ENCODE results near the gene PIP4K2A.
"Not testable (repeated sequence)": the region's sequence is repeated elsewhere in the genome, so short reads cannot be mapped to it uniquely, and the experiment has no call there.

The PIP4K2A gene

DNA sequence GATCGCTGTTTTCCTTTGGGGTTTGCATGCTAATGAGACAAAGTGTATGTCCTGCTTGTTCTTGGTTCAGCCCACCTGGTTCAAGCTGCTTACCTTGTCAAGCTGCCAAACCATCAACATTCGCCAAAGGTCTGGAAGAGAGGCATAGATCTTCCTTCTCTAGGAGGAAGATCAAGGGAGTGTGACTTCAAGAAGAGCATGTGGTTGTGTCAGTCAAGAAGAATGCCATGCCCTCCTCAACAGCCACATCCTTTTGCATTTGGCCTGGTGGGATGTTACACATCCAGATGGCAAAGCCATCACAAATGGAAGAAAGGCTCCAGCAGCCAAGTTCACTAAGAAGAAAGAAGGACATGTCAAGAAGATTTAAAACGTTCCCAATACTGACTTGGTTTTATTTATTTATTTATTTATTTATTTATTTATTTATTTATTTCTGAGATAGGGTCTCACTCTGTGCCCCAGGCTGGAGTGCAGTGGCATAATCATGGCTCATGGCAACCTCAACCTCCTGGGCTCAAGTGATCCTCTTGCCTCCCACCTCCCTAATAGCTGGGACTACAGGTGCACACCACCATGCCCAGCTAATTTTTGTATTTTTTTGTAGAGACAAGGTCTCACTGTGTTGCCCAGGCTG lies 5.1 kb upstream of the PIP4K2A start:
- in situ Hi-C loops (cut with MboI; ENCODE audit: low sequenced_read_pairs) = no loop called here

DNA sequence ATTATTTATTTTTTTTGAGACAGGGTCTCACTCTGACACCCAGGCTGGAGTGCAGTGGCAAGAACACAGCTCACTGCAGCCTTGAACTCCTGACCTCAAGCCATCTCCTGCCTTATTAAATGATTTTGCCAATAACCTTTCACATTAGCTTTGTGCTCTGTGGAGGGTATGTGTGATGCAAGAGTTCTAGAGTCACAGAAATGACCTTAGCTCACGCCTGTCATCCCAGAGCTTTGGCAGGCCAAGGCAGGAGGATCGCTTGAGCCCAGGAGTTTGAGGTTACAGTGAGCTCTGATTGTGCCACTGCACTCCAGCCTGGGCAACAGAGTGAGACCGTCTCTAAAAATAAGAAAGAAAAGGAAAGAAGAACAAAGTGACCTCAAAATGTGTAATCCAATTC lies 4.3 kb upstream of the PIP4K2A start:
- in situ Hi-C loops (cut with MboI; ENCODE audit: low sequenced_read_pairs) = not testable (repeated sequence)

DNA sequence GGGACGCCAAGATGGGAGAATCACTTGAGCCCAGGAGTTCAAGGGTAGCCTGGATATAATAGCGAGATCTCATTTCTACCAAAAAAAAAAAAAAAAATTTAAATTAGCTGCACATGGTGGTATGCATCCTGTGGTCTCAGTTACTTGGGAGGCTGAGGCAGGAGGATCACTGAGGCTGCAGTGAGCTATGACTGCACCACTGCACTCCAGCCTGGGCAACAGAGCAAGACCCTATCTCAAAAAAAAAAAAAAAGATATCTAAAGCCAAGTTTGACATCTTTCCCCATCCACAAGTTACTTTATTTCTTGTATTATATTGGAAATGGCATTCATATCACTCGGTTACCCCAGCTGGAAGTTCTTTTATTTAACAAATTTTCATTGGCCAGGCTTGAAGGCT lies 3.4 kb upstream of the PIP4K2A start:
- in situ Hi-C loops (cut with MboI; ENCODE audit: low sequenced_read_pairs) = no loop called here

DNA sequence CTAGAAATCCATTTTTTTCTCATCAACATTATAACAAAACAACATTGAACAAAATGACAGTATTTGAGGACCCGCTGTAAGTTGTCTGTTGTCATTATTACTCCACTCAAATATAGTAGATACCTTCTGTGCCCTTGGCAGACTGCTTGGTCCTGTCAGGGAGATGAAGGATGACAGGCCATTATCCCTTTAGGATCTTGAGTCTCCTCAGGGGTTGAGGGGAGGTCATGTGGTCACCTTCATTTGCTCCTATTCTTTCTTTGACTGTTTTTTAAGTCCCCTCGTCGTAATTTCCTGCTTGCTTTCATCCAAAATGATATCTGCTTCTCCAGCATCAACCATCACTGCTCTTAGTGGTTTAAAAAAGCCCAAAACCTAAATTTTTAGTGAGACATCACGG lies 2.6 kb upstream of the PIP4K2A start:
- in situ Hi-C loops (cut with MboI; ENCODE audit: low sequenced_read_pairs) = no loop called here

DNA sequence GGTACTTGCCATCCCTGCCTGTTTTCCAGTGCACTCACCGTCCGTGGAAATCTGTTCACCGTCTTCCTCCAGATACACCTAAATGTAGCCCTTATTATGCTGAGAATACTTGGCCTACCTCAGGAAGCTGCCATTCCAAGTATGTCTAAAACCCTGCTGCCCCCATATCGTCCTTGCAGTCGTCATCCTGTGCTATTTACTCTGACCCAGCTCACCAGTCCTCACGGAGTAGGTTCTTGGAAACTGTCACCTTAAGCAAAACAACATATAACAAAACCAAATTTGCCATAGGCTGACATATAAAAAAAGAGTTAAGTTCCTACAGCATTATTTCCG lies 880 bp upstream of the PIP4K2A start:
- in situ Hi-C loops (cut with MboI; ENCODE audit: low sequenced_read_pairs) = no loop called here

DNA sequence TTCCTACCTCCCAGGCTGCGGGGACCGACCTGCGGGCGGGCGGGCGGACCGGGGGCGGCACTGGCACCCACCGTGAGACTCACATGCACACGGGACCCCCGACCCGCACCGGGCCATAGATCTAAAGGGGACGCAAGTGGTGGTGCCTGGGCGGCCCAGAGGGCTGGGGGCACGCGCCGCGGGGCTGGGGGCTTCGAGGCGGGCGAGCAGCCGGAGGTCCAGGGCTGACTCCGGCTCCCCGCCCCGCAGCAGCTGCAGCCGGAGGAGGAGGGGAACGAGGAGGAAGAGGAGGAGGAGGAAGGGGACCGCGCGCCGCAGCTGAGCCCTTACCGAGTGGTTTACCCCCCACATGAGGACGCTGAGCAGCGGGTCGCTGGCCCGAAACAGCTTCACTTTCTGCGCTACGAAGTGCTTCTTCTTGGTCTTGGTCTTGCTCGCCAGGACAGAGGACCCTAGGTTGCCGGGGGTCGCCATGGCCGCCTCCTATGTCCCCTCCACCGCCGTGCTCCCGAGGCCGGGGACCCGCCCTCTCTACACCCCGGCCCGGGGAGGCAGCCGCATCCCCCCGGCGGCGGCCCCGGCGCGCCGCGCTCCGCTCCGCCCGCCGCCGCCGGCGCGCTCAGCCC lies 412 bp downstream of the PIP4K2A start:
- in situ Hi-C loops (cut with MboI; ENCODE audit: low sequenced_read_pairs) = no loop called here

DNA sequence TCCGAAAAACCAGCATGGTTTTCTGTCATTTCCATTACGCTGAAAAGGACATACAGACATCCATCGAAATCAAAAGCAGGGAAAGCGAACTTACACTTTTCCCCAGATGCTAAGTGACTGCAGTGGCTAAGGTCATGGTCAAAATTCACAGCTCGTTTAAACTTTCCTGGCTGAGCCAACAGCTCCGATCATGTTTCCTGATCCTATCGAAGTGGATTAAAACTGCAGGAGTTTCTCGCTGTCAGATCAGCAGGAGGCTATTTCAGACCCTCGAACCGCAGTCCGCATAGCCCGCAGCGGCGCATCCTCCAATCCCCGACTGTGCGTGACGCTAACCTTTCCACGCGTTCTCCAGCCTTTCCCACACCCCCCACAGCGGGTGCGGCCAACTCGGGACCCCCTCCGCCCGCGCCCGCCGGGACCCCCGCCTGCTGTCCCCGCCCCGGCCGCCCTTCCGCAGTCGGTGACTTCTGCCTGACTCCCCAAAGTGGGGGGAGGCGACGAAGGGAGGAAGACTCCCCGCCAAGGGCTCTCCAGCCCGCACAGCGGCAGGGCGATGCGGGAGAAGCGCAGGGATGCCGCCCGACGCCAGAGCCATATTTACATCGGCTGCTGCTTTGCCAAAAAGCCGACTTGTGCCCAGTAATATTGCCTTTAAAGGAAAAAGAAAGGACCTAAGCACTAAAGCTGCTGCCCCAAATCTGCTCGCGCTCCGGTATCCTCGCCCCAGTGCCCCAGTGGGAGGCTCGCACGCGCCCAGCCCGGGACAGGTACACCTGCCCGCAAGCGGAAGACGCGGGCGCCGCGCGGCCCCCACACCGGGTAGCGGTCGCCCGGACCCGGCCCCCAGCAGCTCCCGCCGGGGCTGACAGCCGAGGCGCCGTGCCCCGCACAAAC lies 1.2 kb downstream of the PIP4K2A start:
- in situ Hi-C loops (cut with MboI; ENCODE audit: low sequenced_read_pairs) = no loop called here

DNA sequence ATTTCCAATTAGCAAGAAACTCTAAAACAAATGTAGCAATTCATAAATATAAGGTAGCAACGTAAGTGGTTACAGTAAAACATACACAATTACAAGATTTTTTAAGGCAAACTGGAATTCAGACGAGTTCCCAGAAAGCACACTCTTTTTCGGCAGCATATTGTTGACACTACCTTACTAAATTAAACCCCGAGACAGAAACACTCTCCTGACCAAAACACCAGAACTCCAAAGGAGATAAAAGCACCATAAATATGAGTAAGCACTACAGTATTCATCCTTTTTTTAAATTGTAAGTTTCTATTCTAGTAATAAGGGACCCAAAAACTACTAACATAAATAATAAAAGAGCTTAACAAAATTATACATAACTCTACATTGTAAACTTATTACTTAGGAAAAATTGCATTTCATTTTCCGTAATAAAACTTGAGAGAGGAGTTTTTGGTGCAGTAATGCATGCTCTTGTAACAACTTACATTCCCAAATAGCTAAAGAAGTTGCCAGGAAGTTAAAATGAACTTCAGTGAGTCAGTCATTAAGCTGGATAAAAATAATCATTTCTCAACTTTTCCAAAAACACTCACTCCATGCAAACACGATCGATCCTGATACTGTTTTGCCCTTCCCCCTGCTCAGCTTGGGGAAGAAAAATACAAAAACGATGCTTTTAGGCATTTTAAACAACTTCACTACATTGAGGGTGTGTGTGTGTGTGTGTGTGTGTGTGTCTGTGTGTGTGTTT lies 2.0 kb downstream of the PIP4K2A start:
- in situ Hi-C loops (cut with MboI; ENCODE audit: low sequenced_read_pairs) = no loop called here

DNA sequence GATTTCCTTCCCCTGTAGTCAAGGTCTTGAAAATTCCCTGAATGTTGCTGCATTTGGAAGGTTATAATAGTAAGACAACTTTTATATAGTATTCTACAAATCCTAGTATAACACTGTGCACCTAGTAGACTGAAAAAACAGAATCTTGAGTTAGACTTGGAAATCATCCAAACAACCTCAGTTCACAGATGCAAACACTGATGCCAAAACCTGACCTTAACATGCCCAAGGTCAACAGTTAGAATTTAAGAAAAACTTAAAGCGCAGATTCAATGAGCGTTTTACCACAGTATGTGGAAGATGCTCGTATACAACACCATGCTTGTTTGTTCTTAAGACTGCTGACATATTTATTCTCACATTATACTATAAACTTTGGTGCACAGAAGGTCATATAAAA lies 3.0 kb downstream of the PIP4K2A start:
- in situ Hi-C loops (cut with MboI; ENCODE audit: low sequenced_read_pairs) = no loop called here

DNA sequence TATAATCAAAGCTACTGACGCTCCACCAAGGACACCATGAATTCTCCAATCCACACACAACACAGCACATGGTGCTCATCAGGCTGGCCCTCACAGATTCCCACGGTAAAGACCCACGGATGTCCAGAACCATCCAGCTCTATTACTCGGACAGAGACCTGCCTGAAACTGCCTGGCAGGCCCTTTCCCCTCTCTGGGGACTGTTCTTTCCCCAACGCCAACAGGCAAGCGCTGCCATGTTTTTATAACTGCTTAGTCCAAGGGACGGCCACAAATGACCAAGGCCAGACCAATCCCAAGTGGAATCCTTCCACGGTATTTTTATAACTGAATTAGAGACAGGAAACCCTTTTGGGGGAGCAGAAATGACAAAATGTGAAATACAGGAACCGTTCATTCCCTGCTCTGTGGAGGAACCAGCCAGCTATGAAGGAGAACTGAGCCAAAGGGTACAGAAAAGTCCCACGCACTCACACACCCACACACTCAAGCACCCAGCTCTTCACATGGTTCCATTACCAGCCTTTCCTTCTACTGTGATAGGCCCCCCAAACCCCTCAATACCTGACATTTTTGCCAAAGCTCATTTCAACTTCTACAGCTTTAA lies 4.1 kb downstream of the PIP4K2A start:
- in situ Hi-C loops (cut with MboI; ENCODE audit: low sequenced_read_pairs) = no loop called here

DNA sequence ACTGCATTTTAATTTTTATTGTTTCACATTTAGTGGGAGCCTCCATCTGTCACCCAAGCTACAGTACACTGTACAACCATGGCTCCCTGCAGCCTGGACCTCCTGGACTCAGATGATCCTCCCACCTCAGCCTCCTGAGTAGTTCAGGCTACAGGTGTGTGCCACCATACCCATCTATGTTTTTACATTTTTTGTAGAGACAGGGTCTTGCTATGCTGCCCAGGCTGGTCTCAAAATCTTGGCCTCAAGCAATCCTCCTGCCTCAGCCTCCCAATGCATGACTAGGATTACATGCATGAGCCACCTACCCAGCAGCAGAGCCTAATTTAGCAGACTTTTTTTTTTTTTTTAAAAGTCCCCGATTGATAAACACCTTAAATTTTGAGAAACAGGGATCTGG lies 5.6 kb downstream of the PIP4K2A start:
- in situ Hi-C loops (cut with MboI; ENCODE audit: low sequenced_read_pairs) = no loop called here

DNA sequence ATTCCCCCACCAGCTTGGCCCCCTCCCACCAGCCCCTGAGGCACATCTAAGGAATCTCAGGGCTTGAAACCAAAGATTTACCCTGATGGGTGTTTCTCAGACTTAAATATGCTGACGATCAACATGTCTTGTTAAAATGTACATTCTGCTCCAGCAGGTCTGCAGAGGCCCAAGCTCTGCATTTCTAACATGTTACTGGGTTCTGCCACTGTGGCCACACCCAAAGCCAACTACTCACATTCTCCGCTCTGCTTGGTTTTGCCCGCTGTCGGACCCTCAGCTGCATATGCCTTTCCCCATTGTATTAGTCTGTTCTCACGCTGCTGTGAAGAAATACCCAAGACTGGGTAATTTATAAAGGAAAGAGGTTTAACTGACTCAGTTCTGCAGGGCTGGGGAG lies 8.9 kb downstream of the PIP4K2A start:
- in situ Hi-C loops (cut with MboI; ENCODE audit: low sequenced_read_pairs) = no loop called here

DNA sequence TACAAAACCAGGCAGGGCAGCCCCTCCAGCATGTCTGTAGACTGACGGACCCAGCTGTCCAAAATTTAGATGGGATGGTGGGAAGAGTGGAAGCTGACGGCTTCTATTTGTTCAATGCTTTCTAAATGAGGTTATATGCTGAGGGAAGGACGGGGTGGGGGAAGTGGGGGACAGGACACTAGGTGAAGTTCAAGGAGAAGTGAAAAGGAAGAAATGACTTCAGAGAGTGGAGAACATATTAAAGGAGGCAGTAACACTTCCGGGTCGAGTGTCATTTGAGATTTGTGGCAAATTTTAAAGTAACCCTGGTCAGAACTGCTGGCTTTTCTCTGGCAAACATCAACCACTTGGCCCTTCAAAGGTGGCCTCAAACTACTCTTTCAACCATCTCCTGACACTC lies 9.4 kb downstream of the PIP4K2A start:
- in situ Hi-C loops (cut with MboI; ENCODE audit: low sequenced_read_pairs) = no loop called here

DNA sequence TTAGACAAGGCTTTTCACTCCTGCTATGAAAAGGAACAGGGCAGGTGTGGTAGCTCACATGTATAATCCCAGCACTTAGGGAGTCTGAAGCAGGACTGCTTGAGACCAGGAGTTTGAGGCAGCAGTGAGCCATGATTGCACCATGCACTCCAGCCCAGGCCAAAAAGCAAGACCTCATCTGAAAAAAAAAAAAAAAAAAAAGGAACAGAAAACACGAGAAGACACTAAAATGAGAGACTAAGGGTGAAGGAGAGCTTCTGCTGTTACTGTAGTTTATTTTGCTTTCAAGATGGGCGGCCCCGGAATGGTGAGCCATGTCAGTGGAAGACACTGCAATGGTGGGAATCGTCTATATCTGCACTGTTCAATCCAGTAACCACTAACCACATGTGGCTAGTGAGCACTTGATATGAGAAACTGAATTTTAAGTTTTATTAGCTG lies 9.9 kb downstream of the PIP4K2A start:
- in situ Hi-C loops (cut with MboI; ENCODE audit: low sequenced_read_pairs) = no loop called here

DNA sequence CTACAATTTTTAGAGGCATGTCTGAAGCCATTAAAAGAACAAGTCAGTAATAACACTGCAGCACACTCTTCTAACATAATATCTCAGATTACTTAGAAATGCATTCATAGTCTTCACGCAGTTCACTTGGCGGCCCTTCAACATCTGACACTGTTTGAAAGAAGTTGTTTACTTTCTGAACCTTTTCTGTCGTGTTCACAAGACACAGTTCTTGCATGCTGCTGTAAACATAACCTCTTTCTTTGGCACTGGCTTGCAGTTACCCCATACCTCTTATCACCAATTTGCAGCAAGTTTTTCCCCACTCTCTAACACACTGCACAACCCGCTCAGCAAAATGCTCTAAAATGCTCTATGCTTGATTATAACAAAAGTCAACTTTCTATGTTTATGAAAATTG lies 12.0 kb downstream of the PIP4K2A start:
- in situ Hi-C loops (cut with MboI; ENCODE audit: low sequenced_read_pairs) = no loop called here

DNA sequence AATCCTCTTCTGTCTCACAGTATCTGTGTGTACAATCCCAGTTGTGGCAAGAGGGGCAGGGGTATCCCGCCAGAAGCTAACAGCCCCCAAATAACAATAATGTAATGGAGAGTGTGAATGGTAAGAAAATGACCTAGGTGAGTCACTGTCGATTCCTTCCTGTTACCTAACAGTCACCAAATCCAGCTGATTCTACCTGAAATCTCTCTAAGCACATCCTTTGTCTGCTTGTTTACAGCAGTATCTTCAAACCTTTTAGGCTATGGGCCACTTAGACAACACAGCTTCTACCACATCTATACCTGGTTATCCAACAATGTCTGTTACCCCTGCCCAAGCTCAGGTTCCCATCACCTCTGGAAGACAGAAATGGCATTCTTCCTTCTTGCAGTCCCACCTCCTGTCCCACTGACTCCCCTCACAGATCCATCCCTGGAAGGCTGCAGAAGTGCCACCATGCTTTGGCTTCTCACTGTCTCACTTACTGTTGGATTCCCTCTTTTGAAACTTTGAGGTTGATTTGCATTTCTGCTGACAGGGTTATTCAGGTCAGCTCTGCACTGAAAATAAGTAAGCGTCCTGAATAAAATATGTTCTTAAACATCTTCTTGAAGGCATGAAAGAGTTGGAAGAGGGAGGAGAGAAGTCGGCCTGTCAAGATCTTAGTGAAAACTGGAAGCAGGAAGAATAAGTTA lies 13.1 kb downstream of the PIP4K2A start:
- in situ Hi-C loops (cut with MboI; ENCODE audit: low sequenced_read_pairs) = no loop called here

DNA sequence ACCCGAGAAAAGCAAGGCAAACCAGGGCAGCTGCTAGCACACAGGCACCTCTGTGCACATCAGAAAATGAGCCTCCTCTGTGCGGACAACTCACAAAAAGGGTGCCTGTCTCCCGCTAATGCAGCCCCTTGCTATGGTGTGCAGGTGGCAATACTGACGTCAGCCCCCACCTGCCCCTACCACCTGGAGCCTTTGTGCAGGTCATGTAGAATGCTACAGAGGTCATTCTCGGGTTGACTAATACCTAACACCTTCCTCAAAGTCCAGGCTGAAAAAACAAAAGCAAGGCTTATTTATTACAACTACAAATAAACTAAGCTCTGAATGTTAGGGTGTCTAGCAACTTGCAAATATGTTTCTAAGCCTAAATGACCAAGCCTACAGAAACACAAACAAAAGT lies 13.9 kb downstream of the PIP4K2A start:
- in situ Hi-C loops (cut with MboI; ENCODE audit: low sequenced_read_pairs) = no loop called here

DNA sequence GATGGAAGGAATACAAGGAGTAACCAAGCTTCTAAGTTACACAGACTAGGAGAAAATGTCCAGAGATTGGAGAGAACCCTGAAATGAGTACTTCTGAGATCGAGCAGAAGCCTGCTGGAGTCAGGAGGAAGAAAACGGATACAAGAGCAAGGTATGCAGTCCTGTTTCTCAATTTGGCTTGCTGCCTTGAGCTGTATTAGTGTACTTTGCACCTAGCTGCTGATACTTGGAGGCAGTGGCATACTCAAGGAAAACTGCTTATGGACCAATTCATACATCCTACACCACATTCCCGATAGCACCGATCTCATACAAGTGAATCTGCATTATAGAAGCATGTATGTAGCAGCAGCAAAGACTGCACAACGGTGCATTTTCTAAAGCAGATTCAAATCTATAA lies 14.4 kb downstream of the PIP4K2A start:
- in situ Hi-C loops (cut with MboI; ENCODE audit: low sequenced_read_pairs) = no loop called here

DNA sequence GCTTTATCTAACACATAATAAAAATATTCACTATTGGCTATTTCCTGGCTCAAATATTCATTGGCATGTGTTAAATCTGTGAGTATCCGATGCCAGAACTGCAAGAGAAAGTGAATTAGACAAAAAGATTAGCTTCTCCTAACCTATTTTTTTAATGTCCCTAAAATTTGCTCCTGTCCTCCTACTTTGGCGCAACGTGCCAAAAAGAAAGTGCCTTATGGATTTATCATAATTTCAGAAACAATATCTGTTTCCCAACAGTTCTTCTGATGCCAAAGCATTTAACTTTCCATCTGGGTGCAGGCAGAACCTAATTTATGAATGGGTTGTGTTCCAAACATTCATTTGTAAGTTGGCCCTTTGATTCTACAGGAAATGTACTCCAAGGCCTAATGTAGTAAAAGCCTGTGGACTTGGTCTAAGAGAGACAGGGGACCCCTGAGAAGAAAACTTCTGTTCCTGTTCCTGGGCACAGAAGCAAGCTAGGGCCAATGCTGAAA lies 15.4 kb downstream of the PIP4K2A start:
- in situ Hi-C loops (cut with MboI; ENCODE audit: low sequenced_read_pairs) = no loop called here

DNA sequence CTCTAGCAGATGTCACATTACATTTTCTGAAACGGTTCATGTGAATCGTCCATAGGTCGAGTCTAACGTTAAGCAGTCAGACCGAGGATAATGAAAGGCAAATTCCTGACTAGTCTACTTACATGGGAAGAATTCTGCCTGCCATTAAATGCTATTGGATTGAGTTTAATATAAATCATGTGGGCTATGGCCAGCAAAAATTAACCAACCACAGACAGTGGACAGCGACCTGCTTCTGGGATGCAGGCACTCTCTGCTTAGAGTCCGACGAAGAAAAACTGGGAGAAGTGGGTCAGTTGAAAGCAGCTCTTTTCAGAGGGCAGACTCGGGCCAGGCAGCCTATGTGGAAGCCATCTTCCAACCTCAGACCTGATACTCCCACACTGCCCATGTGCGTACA lies 16.6 kb downstream of the PIP4K2A start:
- in situ Hi-C loops (cut with MboI; ENCODE audit: low sequenced_read_pairs) = no loop called here
